Endothelial cell of umbilical vein (primary cell): ENCODE data around the gene KCNMB2.

Source experiments
- FOS ChIP-seq: IDR thresholded peaks from 2 replicates; pipeline ENCODE4 v1.6.1; 2011; ENCODE audit warnings: mild to moderate bottlenecking, low read length, moderate library complexity, borderline replicate concordance; ENCODE audit not compliant: insufficient read depth
- GATA2 ChIP-seq: IDR thresholded peaks from 2 replicates; pipeline ENCODE4 v1.7.0; 2011; ENCODE audit warnings: low read depth, mild to moderate bottlenecking, moderate library complexity, mixed read lengths, low read length; ENCODE audit not compliant: insufficient read length, insufficient read depth
- MAX ChIP-seq: IDR thresholded peaks from 2 replicates; pipeline ENCODE4 v1.6.1; 2011; ENCODE audit not compliant: insufficient read depth, insufficient read length
- POLR2A ChIP-seq: IDR thresholded peaks from 2 replicates; pipeline ENCODE4 v1.6.1; 2012; ENCODE audit warnings: low read depth, mild to moderate bottlenecking, control low read depth, low read length
- POLR2AphosphoS5 ChIP-seq: IDR thresholded peaks from 2 replicates; pipeline ENCODE4 v1.6.1; 2012; ENCODE audit warnings: low read depth, mild to moderate bottlenecking, control low read depth, low read length, moderate library complexity; ENCODE audit not compliant: insufficient read depth
- TF ChIP-seq, protein P1 (sequence below), 2 donors: IDR thresholded peaks; 1 replicate in 1 of 2; 2 replicates in 1 of 2; pipeline ENCODE4 v1.5.1; 2011; ENCODE audit warnings: low read length in 2 of 2, mild to moderate bottlenecking in 2 of 2, moderate library complexity in 2 of 2, control low read depth in 1 of 2, inconsistent platforms in 1 of 2, low read depth in 1 of 2; ENCODE audit not compliant: insufficient read depth in 1 of 2; ENCODE audit errors: extremely low read depth in 1 of 2

GRCh38 chr3:178597371-178597770 lies 61.1 kb downstream of the KCNMB2 start:
- TF ChIP-seq POLR2AphosphoS5 (no peak), POLR2A (no peak), MAX (no peak), FOS (no peak), GATA2 (no peak)
- TF ChIP-seq, protein P1, sequence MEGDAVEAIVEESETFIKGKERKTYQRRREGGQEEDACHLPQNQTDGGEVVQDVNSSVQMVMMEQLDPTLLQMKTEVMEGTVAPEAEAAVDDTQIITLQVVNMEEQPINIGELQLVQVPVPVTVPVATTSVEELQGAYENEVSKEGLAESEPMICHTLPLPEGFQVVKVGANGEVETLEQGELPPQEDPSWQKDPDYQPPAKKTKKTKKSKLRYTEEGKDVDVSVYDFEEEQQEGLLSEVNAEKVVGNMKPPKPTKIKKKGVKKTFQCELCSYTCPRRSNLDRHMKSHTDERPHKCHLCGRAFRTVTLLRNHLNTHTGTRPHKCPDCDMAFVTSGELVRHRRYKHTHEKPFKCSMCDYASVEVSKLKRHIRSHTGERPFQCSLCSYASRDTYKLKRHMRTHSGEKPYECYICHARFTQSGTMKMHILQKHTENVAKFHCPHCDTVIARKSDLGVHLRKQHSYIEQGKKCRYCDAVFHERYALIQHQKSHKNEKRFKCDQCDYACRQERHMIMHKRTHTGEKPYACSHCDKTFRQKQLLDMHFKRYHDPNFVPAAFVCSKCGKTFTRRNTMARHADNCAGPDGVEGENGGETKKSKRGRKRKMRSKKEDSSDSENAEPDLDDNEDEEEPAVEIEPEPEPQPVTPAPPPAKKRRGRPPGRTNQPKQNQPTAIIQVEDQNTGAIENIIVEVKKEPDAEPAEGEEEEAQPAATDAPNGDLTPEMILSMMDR (IDR thresholded peaks at IDR 0.05; ENCODE audit: extremely low read depth in 1 of 2, insufficient read depth in 1 of 2, low read depth in 1 of 2, low read length in 2 of 2), result no peak
